OCI-LY1 (cell line): ENCODE results near the gene PRPF31.

Experiments
- EZH2 ChIP-seq: fragments of 200-600 bp; sonication (generic), shearing (Covaris generic); IDR thresholded peaks from 2 replicates; pipeline ENCODE4 v1.8.0; 2017; ENCODE audit warnings: borderline replicate concordance, mixed run types, mild to moderate bottlenecking, antibody characterized with exemption, low read length, moderate library complexity, mixed read lengths
- TF ChIP-seq, protein P1 (sequence below): fragments of 200-600 bp; sonication (generic), shearing (Covaris generic); IDR thresholded peaks from 2 replicates; pipeline ENCODE4 v1.5.1; 2017; ENCODE audit warnings: mild to moderate bottlenecking, antibody characterized with exemption, low read length, moderate library complexity, mixed read lengths

GRCh38 chr19:54114340-54115108 is 1.0 kb upstream of the PRPF31 start:
- TF ChIP-seq, protein P1, sequence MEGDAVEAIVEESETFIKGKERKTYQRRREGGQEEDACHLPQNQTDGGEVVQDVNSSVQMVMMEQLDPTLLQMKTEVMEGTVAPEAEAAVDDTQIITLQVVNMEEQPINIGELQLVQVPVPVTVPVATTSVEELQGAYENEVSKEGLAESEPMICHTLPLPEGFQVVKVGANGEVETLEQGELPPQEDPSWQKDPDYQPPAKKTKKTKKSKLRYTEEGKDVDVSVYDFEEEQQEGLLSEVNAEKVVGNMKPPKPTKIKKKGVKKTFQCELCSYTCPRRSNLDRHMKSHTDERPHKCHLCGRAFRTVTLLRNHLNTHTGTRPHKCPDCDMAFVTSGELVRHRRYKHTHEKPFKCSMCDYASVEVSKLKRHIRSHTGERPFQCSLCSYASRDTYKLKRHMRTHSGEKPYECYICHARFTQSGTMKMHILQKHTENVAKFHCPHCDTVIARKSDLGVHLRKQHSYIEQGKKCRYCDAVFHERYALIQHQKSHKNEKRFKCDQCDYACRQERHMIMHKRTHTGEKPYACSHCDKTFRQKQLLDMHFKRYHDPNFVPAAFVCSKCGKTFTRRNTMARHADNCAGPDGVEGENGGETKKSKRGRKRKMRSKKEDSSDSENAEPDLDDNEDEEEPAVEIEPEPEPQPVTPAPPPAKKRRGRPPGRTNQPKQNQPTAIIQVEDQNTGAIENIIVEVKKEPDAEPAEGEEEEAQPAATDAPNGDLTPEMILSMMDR: no peak
- TF ChIP-seq EZH2: no peak
